HPDE6-E6E7 (cell line): Measurements from ENCODE around the gene CIAO3.

ENCODE experiments used
- DNase-seq: peaks from one replicate; pipeline ENCODE4 v3.0.0; 2011; ENCODE audit warnings: missing footprints; ENCODE audit errors: extremely low spot score

The CIAO3 gene

GRCh38 chr16:710500-711075 lies 30.2 kb downstream of the CIAO3 start:
- DNase-seq: no peak

GRCh38 chr16:709566-710499 lies 31.0 kb downstream of the CIAO3 start:
- no peak for DNase-seq

GRCh38 chr16:708959-709358 lies 31.8 kb downstream of the CIAO3 start:
- no peak for DNase-seq

DNA sequence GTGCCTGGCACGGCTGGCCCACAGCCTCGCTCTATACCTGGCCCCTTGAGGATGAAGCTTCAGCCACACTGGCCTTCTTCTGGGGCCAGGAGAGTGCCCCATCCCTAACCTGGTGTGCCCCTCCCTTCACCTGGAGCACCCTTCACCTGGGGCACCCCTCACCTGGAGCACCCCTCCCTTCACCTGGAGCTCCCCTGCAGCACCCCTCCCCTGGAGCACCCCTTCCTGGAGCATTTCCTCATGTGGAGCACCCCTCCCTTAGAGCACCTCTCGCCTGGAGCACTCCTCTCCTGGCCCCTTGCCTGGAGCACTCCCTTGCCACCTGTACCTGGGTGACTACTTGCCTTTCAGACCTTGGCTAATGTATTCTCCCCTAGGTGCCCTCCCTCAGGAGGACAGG lies 32.8 kb downstream of the CIAO3 start:
- DNase-seq: no peak

GRCh38 chr16:707062-707538 lies 33.7 kb downstream of the CIAO3 start:
- DNase-seq: no peak

- no peak for DNase-seq
Measured at GRCh38 chr16:706189-707061, 34.4 kb downstream of the CIAO3 start.

- DNase-seq: no peak
Measured at GRCh38 chr16:705431-706188, 35.2 kb downstream of the CIAO3 start, which contains the start of gene FBXL16. Gene FBXL16, minus strand, starts transcription at chr16:705801. Its CDS starts 8,396 bp downstream, at chr16:697405.

GRCh38 chr16:704552-705380 lies 36.0 kb downstream of the CIAO3 start:
- DNase-seq: no peak

GRCh38 chr16:704047-704446 lies 36.8 kb downstream of the CIAO3 start:
- DNase-seq: no peak

DNA sequence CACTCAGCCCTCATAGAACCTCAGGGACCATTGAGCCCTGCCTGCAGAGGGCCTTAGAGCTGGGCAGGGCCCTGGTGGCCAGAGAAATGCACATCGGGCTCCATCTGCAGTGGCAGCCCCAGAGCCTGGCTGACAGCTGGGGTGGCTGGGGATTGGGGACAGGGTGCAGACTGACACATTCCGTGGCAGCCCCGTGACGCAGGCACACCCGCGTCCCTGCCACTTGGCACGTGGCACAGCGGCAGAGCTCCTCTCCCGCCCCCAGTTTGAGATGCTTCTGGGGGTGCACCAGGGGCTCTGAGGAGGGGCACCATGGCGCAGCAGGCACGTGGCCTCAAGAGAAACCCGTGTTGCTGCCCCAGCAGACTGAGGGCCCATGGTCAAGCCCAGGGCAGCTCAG lies 37.4 kb downstream of the CIAO3 start:
- no peak for DNase-seq

- no peak for DNase-seq
Measured at GRCh38 chr16:702341-702740, 38.5 kb downstream of the CIAO3 start.

GRCh38 chr16:700684-701584 lies 39.9 kb downstream of the CIAO3 start:
- DNase-seq: no peak

- DNase-seq: no peak
Measured at GRCh38 chr16:698911-699671, 41.7 kb downstream of the CIAO3 start.

- DNase-seq: no peak
Measured at GRCh38 chr16:695355-696089, 45.3 kb downstream of the CIAO3 start.

GRCh38 chr16:694863-695354 lies 45.9 kb downstream of the CIAO3 start:
- no peak for DNase-seq

DNA sequence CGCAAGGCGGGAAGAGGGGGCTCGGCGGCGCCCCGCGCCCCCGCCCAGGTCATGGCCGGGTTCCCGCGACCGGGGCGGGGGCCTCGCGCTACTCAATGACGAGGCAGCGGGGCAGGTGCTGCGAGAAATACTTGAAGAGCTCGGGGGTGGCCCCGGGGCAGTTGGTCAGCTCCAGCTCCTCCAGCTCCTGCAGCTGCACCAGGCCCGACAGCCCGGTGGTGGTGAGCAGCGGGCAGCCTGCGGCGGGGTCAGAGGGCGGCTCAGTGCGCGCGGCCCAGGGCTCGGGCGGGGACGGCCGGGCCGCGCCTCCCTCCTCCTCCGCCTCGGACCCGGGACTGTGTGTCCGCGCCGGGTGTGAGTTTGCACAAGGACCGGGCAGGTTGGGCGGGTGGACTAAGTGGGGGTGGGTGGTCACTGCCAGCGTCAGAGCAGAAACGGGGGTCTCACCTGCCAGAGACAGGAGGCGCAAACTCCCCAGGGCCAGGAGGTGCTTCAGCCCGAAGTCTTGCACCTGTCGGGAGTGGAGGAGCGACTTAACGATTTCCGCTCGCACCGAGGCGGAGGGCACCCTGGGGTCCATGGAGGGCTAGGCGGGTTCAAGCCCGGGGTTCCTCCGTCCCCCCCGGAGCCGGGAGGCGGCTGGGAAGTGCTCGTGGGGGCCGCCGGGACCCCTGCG lies 46.5 kb downstream of the CIAO3 start:
- no peak for DNase-seq

DNA sequence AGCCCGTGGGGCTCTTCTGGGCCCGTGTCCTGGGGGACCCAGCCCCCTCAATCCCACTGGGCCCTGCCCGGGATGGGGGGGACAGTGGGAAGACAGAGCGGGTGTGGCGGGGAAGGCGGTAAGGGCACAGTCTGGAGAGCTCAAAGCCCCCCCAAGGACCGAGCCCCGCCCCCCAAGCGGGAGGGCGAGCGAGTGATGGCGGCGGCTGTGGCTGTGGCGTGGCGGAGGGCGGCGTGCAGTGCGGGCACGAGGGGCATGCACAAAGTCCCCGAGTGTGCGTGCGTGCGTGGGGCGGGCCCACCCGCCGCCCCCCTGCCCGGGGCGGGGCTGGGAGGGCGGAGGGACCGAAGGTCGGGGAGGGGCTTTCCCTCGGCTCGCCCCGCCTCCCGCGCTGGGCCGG lies 47.0 kb downstream of the CIAO3 start:
- DNase-seq: no peak
